ENCODE measurements around the gene CRIM1.
A peak's percentile ranks its signal among the peaks of the same experiment; 100 is the strongest.

The CRIM1 gene

DNA sequence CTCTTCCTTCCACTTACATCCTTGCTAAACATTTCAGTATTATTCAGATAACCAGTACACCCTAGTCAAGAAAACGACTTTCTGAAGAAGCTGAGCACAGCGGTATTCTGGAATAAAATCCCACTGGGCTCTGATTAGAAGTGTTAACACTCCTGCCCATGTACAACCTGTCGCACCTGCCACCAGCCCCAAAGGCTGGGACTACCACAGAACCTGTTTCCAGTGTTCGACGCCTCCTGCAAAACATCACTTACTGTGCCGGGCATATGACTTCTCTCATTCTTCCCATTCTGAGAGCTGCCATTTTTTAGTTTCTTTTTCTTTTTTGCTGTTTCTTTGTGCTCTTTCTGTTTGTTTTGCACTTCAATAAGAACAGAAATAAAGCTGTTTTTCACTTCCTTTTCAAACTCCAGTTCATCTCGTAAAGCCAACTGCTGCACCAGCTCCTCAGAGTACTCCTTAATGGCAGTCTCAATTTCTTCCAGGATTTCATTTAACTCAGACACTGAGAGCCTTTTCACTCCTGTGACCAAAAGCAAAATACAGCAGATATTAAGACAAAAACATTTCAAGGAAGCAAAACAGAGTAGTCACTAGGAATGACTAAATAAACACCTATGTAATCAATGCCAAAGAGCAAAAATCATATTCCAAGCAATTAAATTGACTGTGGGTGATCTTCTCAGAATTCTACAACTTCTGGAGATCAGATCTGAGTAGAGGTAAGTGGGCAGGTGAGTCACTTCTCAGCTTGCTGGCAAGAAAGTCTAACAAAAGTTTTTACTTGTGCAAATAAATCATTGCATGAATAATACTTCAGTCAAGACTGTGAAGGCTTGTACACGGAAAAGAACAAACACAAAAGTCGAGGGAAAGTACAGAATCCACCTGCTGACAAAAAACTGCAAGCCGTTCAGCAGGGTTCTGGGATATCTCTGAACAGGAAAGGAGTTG, 223.0 kb downstream of the CRIM1 start:
- no peak for DNase-seq (ENCODE audit: low read depth)

DNA sequence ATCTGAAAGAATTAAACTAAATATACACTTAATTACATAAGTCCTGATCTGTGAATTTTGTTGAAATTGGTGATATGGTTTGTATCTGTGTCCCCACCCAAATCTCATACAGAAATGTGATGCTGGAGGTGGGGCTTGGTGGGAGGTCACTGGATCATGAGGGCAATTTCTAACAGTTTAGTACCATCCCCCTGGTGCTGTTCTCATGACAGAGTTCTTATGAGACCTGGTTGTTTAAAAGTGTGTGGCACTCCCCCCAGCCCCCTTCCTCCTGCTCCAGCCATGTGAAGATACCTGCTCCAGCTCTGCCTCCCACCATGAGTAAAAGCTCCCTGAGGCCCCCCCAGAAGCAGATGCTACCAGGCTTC, 223.7 kb downstream of the CRIM1 start:
- no peak for DNase-seq (ENCODE audit: low read depth)

DNA sequence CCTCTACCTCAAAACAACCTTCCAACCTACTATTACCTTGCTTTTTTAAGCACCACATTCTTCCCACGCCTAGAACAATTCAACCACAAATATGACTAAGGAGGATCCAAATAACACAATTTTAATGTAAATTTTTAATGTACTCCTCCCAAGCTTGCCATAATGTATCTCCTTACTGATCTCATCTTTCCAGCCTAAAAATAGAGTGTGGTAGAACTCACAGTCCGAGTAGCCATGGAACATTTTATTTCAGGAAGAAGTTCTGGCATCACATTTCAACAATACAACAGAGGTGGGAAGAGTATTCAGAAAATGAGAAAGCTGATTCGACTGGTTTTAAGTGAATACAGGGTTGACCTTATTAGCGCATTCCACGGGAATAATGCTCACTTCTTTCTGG, 227.0 kb downstream of the CRIM1 start:
- DNase-seq (ENCODE audit: low read depth): no peak

DNA sequence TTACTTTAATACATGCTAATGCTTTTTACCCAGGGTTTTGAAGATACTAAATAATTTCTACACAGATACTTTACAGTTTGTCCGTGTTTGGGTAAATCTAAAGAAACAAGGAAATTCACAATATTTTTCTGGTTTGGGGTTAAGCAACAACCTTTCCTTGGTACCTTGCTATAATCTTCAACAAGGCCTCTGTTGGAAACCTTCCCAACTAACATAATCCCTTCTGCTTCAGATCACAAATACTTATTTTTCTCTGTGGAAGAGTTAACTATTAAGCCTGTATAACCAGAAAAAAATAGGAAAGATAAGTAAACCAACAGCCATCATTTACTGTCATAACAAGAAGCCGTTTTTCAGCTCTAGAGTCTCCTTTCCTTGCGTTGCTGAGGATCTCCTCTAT, 227.4 kb downstream of the CRIM1 start:
- DNase-seq (ENCODE audit: low read depth): peak; percentile 59

DNA sequence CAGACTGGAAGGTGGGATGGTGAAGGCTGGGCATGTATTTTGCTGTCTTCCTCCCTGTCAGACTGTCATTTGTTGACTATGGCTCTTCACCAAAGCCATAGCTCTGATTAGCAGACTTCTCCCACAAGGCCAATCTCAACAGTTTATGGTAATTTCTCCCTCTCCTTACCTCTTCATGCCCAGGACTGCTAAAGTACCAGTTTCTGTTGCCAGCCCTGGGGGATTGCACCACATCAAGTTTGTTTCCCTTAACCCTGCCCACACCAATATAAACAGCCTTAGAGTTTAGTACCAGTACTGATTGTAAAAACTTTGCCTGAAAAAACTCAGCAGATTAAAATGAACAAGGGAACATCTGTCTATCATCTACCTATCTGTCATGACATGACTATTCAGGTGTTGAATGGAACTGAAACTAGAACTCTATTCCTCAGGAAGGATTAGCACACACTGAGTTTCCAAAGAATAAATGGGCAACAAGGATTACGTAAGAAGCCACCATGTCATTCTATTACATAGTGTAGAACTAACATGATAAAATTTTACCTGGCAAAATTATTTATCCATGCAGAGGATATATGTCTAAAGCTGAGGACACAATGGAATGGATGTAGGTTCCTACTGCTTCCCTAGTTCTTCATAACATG, 228.7 kb downstream of the CRIM1 start:
- DNase-seq (ENCODE audit: low read depth): no peak

DNA sequence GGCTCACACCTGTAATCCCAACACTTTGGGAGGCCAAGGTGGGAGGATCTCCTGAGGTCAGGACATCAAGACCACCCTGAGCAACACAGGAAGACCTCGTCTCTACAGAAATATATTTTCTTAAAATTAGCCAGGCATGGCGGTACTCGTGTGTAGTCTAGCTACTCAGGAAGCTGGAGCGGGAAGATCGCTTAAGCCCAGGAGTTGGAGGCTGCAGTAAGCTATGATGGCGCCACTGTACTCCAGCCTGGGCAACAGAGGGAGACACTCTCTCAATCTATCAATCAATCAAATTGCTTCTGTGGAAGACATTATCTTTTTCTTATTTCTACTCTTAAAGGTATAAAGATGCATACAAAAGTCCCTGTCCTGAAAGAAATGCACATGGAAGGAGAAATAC, 231.1 kb downstream of the CRIM1 start:
- DNase-seq (ENCODE audit: low read depth): no peak

DNA sequence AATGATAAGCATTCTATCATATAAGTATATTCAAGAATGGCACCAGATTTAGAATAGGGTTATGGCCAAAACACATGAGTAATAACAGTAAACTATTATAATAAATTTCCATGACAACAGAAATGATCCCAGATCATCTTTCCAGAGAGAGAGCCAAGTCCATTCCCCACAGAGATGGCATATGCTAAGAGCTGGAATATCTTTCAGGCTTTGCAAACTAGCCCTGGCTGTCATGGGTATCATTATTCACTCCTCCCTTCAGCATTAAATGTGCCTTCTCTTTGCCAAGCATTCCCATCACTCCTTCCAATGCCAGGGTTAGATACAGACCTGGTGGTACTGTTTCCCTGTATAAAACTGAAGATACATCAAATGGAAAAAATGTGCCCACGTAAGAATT, 231.5 kb downstream of the CRIM1 start:
- no peak for DNase-seq (ENCODE audit: low read depth)

DNA sequence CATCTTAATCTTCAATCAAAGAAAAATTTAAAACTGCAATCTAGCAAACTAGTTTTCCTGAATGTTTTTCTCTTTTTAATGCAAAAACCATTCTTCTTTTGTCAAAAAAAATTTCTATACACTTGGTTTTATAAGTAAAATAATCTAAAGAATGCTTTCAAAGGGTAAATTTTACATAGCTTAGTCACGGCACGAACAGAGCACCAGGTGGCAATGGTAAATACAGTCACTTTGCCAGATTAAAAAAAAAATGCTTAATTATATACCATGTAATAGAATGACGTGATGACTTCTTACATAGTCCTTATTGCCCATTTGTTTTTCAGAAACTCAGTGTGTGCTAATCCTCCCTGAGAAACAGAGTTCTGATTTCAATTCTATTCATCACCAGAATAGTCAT, 232.0 kb downstream of the CRIM1 start:
- no peak for DNase-seq (ENCODE audit: low read depth)

DNA sequence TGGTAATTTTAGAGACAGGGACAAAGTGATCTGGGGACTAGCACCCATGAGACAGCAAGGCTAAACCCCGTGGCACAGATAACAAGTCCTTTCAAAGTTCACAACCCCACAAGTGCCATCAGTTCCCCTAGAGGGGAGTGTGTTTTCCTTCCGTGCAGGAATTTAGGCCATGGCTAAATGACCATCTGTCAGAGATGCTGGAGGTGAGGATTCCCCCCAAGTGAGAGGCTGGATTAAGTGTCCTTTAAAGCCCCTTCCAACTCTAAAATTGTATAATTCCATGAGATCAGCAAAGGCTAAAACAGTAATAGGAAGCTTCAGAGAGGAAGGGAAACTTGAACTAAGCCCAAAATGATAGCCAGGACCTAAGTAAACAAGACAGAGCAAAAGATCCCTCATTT, 233.7 kb downstream of the CRIM1 start:
- no peak for DNase-seq (ENCODE audit: low read depth)

DNA sequence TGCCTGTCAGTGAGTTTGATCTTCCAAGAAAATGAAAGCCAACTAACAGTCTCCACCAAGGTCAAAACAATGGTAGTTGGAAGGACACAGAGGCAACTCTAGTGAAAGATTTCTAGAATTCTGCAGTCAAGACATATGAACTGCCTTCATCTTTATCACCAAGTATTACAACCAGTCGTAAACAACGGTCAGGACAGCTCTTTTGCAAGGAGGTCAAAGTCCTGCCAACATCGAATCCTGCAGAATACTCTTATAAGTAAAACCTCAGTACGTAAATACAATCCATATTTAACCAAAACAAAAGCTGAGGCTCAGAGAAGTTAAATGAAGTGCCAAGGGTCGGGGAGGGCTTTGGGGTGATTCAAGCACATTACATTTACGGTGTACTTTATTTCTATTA, 239.3 kb downstream of the CRIM1 start:
- peak; percentile 28 for DNase-seq (ENCODE audit: low read depth)

DNA sequence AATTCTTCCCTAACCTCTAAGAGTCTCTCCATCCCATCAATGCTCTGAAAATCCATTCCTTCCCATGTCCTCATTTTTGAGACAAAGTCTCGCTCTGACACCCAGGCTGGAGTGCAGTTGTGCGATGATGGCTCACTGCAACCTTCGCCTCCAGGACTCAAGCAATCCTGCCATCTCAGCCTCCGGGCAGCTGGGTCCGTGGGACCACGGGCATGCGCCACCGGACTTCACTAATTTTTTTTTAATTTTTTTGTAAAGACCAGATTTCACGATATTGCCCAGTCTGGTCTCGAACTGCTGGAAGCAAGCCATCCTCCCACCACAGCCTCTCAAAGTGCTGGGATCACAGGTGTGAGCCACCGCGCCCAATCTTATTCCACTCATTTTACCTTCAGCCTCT, 240.8 kb downstream of the CRIM1 start:
- no peak for DNase-seq (ENCODE audit: low read depth)

DNA sequence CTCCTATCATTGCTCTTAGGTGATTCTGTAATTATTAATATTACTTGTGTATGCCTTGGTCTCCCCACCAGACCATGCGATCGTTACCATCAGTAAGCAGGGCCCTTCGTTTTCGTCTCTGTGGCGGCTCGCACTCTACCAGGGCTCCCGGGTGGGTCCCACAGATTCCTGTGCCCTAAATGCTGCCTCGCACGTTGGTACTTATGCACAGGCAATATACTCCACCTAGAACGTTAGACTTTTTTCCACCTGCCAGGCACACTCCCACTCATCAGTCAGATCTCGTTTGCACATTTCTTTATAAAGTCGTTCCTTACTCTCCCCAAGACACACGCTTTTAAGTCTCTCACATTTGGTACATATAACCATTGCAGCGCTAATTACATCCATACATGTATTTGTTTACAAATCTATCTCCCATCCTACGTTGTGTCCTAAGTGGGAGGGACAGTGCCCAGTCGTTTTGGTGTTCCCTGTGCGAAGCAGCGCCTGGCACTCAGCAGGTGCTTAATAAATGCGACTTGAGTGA, 241.5 kb downstream of the CRIM1 start:
- no peak for DNase-seq (ENCODE audit: low read depth)

DNA sequence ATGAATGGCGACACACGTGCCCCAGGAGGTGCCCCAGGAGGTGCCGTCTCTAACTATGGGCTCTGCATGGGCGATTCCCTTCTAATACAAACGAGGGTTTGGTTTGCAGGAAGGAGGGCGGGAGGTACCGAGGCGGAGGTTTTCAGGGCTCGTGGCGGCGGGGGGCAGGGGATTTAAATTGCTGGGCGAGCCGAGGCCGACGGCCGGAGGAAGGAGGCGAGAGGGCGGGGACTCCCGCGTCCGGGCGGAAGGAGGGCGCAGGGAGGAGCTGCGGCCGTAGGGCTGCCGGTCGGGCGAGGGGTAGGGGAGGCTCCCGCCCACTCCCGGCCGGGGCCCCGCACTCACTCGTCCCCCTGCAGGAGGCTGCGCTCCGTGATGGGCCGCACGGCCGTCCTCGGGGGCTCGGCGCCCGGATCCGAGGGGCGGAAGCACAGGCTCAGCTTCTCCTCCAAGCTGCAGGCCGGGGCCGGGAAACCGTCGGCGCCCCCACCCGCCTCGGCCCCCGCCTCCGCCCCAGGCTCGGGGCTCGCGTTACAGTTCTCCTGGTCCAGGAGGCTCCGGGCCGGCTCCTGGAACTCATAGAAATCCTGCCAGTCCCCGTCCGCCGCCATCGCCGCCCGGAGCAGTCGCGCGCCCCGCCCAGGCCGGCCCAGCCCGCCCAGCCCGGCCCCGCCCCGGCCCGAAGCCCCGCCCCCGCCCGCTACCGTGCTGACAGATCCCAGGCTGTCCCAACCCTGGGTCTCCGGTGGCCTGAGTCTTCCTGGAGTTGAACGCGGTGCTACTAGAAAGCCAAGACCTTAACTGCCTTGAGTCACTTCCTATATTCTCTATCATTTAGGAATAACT, 242.2 kb downstream of the CRIM1 start, which contains the start of gene FEZ2:
Gene FEZ2, minus strand, starts transcription at position 637 of the 846 bp plus-strand sequence. Its CDS starts 26 bp downstream, at position 611.
- peak; percentile 63 for DNase-seq (ENCODE audit: low read depth)

All from amniotic epithelial cell (primary cell).